ENCODE measurements around the gene AQP7.

GRCh38 chr9:33403941-33404787 lies 1.8 kb upstream of the AQP7 start:
- no peak for TF ChIP-seq CTCF (conservative IDR thresholded peaks at IDR 0.05; ENCODE audit: low read length)
- no peak for TF ChIP-seq EZH2phosphoT487 (IDR thresholded peaks at IDR 0.05; ENCODE audit: borderline replicate concordance, low read depth, low read length)
